GM21825 (cell line): ENCODE data around the gene CD33.
"Not testable (repeated sequence)": the region's sequence is repeated elsewhere in the genome, so short reads cannot be mapped to it uniquely, and the experiment has no call there.

ENCODE experiments used
- ATAC-seq: cut with Tn5 transposase; IDR thresholded peaks from one replicate; pipeline ENCODE4 v1.9.1; 2021; ENCODE audit warnings: mild to moderate bottlenecking, moderate library complexity; ENCODE audit not compliant: unreplicated experiment

CD33 gene

GRCh38 chr19:51210191-51210784, 14.6 kb upstream of the CD33 start:
- no peak for ATAC-seq

GRCh38 chr19:51210874-51211361, 14.0 kb upstream of the CD33 start:
- not testable (repeated sequence) for ATAC-seq

- no peak for ATAC-seq
These were observed 13.0 kb upstream of the CD33 start for GRCh38 chr19:51211833-51212232.

DNA sequence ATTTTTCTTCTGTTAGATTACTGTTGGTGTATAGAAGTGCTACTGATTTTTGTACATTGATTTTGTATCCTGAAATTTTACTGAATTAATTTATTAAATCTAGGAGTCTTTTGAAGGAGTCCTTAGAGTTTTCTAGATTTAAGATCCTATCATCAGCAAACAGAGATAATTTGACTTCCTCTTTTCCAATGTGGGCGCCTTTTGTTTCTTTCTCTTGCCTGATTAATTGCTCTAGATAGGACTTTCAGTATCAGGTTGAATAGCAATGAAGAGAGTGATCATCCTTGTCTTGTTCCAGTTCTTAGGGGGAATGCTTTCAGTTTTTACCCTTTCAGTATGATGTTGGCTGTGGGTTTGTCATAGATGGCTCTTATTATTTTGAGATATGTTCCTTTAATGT, 5.6 kb upstream of the CD33 start:
- no peak for ATAC-seq

GRCh38 chr19:51219971-51220370, 4.9 kb upstream of the CD33 start:
- no peak for ATAC-seq

GRCh38 chr19:51220996-51221395, 3.9 kb upstream of the CD33 start:
- ATAC-seq: no peak

DNA sequence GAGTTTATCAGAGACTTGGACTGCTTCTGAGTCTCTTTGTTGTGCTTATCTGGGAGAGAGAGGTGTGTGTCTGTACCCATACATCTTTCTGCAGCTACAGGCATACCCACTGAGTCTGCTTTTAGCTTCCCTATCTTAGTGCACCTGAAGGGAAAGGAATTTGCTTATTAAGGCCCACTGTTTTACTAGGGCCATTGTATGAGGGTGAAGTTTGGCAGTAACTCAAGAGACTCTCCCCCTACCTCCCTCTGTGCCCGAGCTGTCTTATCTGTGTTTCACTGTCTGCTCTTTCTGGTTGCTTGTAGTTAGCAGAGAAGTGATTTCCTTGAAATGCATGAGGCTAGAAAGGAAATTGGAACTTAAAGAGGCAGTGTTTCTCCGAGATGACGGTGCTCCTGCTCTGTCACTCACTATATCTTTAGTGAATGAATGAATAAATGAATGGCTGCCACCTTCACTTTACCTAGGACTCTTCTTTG, 678 bp upstream of the CD33 start:
- no peak for ATAC-seq

DNA sequence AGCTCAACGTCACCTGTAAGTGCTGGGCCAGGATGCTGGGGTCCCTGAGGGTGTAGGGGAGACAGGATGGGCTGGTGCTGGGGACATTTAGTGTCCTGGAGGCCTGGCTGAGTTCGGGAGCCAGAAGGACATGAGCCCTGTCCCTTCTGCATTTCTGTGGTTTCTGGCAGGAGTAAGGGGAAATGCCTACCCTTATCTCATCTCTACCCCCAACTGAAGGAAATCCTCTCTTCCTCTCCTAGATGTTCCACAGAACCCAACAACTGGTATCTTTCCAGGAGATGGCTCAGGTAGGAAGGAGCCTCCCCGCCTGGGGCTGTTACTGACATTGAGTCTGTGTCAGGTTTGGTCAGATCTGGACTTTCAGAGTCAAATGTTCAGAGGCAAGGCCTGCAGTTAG, 1.2 kb downstream of the CD33 start:
- no peak for ATAC-seq

DNA sequence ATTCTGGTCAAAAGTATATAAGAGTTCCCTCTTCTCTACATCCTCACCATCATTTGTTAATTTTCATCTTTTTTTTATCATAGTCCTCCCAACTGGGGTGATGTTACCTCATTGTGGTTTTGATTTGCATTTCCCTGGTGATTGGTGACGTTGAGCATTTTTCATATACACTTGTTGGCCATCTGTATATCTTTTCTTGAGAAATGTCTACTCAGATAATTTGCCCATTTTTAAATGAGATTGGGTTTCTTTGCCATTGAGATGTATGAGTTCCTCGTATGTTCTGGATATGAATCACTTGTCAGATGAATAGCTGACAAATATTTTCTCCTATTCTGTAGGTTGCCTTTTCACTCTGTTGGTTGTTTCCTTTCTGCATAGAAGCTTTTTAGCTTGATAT, 2.4 kb downstream of the CD33 start:
- ATAC-seq: no peak

DNA sequence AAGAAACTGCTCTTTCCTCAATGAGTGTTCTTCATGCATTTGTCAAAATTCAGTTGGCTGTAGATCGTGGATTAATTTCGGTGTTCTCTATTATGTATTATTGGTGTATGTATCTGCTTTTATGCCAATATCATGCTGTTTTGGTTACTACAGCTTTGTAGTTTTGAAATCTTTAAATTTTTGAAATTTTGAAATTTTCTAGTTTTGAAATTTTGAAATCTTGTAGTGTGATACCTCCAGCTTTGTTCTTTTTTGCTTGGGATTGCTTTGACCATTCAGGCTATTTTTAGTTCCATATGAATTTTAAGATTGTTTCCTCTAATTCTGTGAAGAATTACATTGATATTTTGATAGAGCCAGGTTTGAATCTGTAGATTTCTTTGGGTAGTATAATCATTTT, 3.1 kb downstream of the CD33 start:
- ATAC-seq: no peak

GRCh38 chr19:51240866-51241265, 16.0 kb downstream of the CD33 start:
- ATAC-seq: no peak

GRCh38 chr19:51242881-51243630, 18.2 kb downstream of the CD33 start:
- no peak for ATAC-seq

DNA sequence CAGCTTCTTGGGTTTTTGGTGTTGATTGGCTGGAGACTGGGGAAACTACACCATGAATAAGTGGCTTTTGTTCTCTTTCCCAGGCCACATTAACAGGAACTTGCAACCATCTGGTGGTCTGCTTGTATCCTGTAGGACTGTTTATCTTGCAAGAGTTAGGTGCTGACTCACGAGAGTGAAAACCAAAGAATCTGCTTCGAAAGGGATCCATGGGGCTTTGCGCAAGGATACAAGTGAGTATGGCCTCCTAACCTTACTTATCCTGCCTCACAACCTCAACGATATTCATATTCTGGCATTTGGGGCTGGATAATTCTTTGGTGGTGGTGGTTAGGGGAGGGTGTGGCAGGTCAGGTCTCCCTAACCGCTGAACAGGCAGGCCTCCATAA, 21.3 kb downstream of the CD33 start:
- ATAC-seq: no peak

DNA sequence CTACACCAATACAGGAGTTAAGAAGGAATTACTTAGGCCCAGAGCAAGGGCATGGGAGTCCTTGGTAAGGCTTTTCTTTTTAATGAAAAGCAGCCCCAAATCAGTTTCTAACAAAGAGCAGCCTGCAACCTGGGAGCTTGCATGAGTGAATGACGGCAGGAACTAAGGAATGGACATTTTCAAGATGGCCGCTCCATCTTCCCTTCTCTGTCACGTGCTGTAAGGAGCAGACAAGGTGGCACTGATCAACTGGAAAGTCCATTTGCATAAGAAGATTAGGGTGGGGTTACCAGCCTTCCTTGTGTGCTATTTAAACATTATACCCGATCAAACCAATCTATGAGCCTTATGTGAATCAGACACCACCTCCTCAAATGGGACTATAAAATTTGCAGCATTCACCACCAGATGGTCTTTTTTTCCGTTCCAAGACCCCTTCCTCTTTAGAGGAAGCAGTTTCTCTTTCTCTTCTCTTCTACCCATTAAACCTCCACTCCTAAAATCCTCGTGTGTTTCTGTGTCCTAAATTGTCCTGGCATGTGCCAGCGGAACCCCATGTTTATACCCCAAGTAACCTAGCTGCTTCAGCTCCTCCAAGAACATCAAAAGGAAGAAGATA, 23.2 kb downstream of the CD33 start:
- no peak for ATAC-seq

DNA sequence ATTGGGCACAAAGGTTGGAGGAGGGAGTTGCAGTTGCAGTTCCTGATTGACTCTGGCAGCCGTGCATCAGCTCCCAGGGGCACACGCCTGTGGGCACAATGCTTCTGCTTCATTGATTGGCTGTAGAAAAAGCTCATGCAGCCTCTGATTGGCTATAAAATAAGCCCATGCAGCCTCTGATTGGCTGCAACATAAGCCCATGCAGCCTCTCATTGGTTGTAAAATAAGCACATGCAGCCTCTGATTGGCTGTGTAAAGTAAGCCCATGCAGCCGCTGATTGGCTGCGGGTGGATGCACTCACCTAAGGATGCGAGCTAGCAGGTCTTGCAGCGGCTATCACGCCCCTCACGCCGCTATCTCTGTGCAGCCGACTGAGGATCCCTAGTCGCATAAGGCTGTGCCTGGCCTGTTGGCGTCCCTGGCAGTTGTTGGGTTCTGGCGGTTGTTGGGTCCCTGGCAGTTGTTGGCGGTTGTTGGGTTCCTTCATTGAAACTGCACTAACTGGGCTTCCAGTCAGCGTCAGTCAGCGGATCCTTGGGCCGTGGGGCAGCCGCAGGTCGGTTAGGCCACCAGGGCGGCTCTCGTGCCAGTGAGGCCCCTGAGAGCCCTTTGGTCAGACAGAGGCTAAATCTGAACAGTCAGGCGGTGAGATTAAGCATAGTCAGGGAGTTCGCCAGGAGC, 26.0 kb downstream of the CD33 start, which contains the start of gene SIGLECL1:
Gene SIGLECL1 (plus strand): TSS at position 295 of the 682 bp plus-strand sequence. CDS start 12,993 bp downstream, outside the sequence.
- ATAC-seq: no peak

- no peak for ATAC-seq
These were observed 26.6 kb downstream of the CD33 start for GRCh38 chr19:51251468-51251820.

DNA sequence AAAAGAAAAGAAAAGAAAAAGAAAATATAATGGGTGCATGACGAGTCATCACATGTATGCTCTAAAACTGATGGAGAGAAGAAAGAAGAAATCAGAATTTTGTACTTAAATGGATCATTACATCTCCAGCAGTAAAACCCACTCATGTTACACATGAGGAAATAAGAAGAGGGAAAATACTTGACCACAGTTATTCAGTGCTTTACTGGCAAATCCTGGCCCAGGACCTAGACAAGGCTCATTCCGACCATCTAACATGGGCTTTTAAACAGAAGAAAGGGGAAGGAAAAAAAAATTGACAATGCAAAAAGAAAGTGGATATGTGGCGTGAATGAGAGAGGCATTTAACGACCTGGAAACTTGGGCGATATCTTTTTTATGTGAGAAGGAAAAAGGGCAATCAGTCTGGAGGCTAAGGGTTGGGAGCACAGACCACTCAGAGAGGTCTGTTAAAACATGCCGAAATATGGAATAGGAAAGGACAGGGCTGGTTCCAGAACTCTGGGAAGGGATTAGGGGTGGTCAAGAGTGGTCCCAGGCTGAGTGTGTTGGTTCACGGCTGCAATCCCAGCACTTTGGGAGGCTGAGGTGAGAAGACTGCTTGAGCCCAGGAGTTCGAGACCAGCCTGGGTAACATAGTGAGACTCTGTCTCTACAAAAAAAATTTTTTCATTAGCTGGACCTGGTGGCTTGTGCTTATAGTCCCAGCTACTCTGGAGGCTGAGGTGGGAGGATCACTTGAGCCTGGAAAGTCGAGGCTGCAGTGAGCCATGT, 27.6 kb downstream of the CD33 start:
- ATAC-seq: no peak

GRCh38 chr19:51253088-51253806, 28.4 kb downstream of the CD33 start:
- no peak for ATAC-seq

- ATAC-seq: no peak
These were observed 31.3 kb downstream of the CD33 start for GRCh38 chr19:51256155-51256625.

GRCh38 chr19:51257471-51257870, 32.6 kb downstream of the CD33 start:
- ATAC-seq: no peak
